GM12878 (cell line): ENCODE measurements around the gene C5orf52. TPM values are rescaled to one million over a fixed set of nuclear protein-coding genes. Genes with fewer than 3 reads are reported as not detected.

Experiments used
- ATAC-seq: fragments of 200-7000 bp; cut with Tn5 transposase; 3 replicates; pipeline ENCODE4 v1.9.1; 2020; ENCODE audit warnings: mild to moderate bottlenecking, moderate library complexity
- BruUV-seq: library from RNA; stranded (reverse); fragments of 400-500 nt; replicated peaks from 2 replicates; lab custom pipeline; 2021; lab: Mats Ljungman, UMichigan
- CTCF ChIA-PET: fragments of 300-600 bp; sonication (Branson Sonifier 250); formaldehyde crosslinking; extraction: SDS; loops from one replicate; lab custom pipeline; 2021; ENCODE audit warnings: inconsistent platforms; lab: Yijun Ruan, JAX
- POLR2A ChIA-PET: fragments of 350-600 bp; formaldehyde crosslinking; extraction: SDS; loops from one replicate; lab custom pipeline; 2021; ENCODE audit warnings: inconsistent platforms; lab: Charles Lee
- RAD21 ChIA-PET: fragments of 300-600 bp; sonication (Branson Sonifier 250); formaldehyde crosslinking; loops from one replicate; lab custom pipeline; 2023; ENCODE audit warnings: antibody characterized with exemption; ENCODE audit not compliant: unreplicated experiment; lab: Charles Lee
- SMC1A ChIA-PET: fragments of 300-600 bp; sonication (Branson Sonifier 250); formaldehyde crosslinking; loops from one replicate; lab custom pipeline; 2023; ENCODE audit not compliant: unreplicated experiment, uncharacterized antibody; lab: Charles Lee
- DNase-seq: peaks from one replicate; pipeline ENCODE4 v3.0.0-alpha.2; 2011; ENCODE audit warnings: low read depth, low spot score
- FAIRE-seq: peaks from 3 replicates; lab custom pipeline; 2011; peaks lifted over from hg19 to GRCh38; lab: Jason Lieb, UNC
- H2AFZ ChIP-seq: 2 replicates; pipeline ENCODE4 v1.6.0; 2011; ENCODE audit warnings: low read depth, low read length, control low read depth; ENCODE audit not compliant: control insufficient read depth
- H3K27ac ChIP-seq: 2 replicates; pipeline ENCODE4 v1.5.1; 2011; ENCODE audit warnings: control low read depth; ENCODE audit not compliant: control insufficient read depth, insufficient read depth
- H3K27me3 ChIP-seq, 2 experiments: replicated peaks in 1 of 2; 2 replicates each; pipeline versions ENCODE4 v1.6.0 to v1.6.1; 2011; ENCODE audit warnings: low read length in 1 of 2; ENCODE audit not compliant: control insufficient read depth in 2 of 2, insufficient read depth in 2 of 2
- H3K36me3 ChIP-seq, 2 experiments: 2 replicates each; pipeline ENCODE4 v1.5.1; 2011; ENCODE audit warnings: low read length in 1 of 2; ENCODE audit not compliant: control insufficient read depth in 2 of 2, insufficient read depth in 2 of 2
- H3K4me1 ChIP-seq: 2 replicates; pipeline ENCODE4 v1.6.1; 2011; ENCODE audit warnings: mild to moderate bottlenecking, low read length, moderate library complexity, mixed read lengths; ENCODE audit not compliant: control insufficient read depth, insufficient read depth
- H3K4me2 ChIP-seq: 2 replicates; pipeline ENCODE4 v1.6.0; 2011; ENCODE audit warnings: control low read depth; ENCODE audit not compliant: control insufficient read depth, insufficient read depth
- H3K4me3 ChIP-seq: fragments of 200-600 bp; sonication (generic); 2 replicates; pipeline ENCODE4 v1.5.1; 2016
- H3K79me2 ChIP-seq: 2 replicates; pipeline ENCODE4 v1.6.0; 2011; ENCODE audit warnings: low read length; ENCODE audit not compliant: control insufficient read depth, insufficient read depth
- H3K9ac ChIP-seq: 2 replicates; pipeline ENCODE4 v1.8.0; 2011; ENCODE audit warnings: low read length, control low read depth, mixed read lengths; ENCODE audit not compliant: control insufficient read depth, insufficient read depth
- H3K9me3 ChIP-seq: replicated peaks from 3 replicates; pipeline ENCODE4 v1.5.1; 2011; ENCODE audit warnings: mild to moderate bottlenecking, low read length; ENCODE audit not compliant: control insufficient read depth, insufficient read depth
- H4K20me1 ChIP-seq: 2 replicates; pipeline ENCODE4 v1.6.0; 2011; ENCODE audit not compliant: control insufficient read depth, insufficient read depth
- FOXM1 ChIP-seq: IDR thresholded peaks from 2 replicates; pipeline ENCODE4 v1.6.1; 2012; ENCODE audit warnings: low read depth, mild to moderate bottlenecking, inconsistent platforms, low read length, moderate library complexity
- KAT2A ChIP-seq: conservative IDR thresholded peaks from 2 replicates; pipeline ENCODE4 v1.6.1; 2011; ENCODE audit warnings: low read depth, low read length; ENCODE audit not compliant: control insufficient read depth
- PAX8 ChIP-seq: fragments of 450-650 bp; IDR thresholded peaks from 2 replicates; pipeline ENCODE4 v1.6.1; 2017; ENCODE audit warnings: mild to moderate bottlenecking, moderate library complexity
- PML ChIP-seq: IDR thresholded peaks from 2 replicates; pipeline ENCODE4 v1.6.1; 2012; ENCODE audit warnings: low read length, inconsistent platforms
- RFX5 ChIP-seq: IDR thresholded peaks from 2 replicates; pipeline ENCODE4 v1.6.1; 2011; ENCODE audit warnings: low read depth, low read length, improper control_type of control experiment
- SMC3 ChIP-seq: IDR thresholded peaks from 2 replicates; pipeline ENCODE4 v1.6.1; 2011; ENCODE audit warnings: low read length, improper control_type of control experiment, borderline replicate concordance
- SP1 ChIP-seq: IDR thresholded peaks from one replicate; pipeline ENCODE4 v1.6.1; 2011; ENCODE audit warnings: low read depth, low read length
- WGBS: methylation state at CpG from one replicate; pipeline ENCODE4 v1.1.6; 2016; ENCODE audit warnings: low lambda C conversion rate; ENCODE audit not compliant: insufficient replicate concordance, insufficient coverage; ENCODE audit errors: missing lambda C conversion rate; 5-methylcytosine and 5-hydroxymethylcytosine counted together
- in situ Hi-C: fragments of 300-500 bp; cut with MboI; formaldehyde crosslinking; loops from 9 replicates; pipeline ENCODE4 v1.14.3; 2018; ENCODE audit warnings: mixed read lengths
- intact Hi-C: fragments of 100-400 bp; cut with micrococcal nuclease; formaldehyde crosslinking; loops from one replicate; pipeline ENCODE4 v1.14.2; 2022; ENCODE audit not compliant: unreplicated experiment
- polyA plus RNA-seq, 11 experiments: library from polyadenylated mRNA; depleted of rRNA in 4 of 11; unstranded in 6 of 11; stranded (reverse) in 5 of 11; fragments of >200 nt; fragmentation: Nextera tagmentation in 4 of 11; fragmentation: Illumina TruSeq in 1 of 11; extraction: Ambion mirVana in 4 of 11; extraction: Trizol in 1 of 11; gene quantifications; 1 replicate in 1 of 11; 2 replicates in 10 of 11; pipeline versions ENCODE4 v1.2.1 to v1.2.3, GENCODE V29; 2011 to 2016; ENCODE audit warnings: inconsistent platforms in 2 of 11, missing spikeins in 2 of 11, low read depth in 1 of 11
- total RNA-seq, 4 experiments: library from RNA; depleted of rRNA in 3 of 4; stranded (reverse); fragments of >200 nt in 3 of 4; fragmentation: Illumina TruSeq in 1 of 4; extraction: Trizol in 1 of 4; gene quantifications; 2 replicates each; pipeline versions ENCODE4 v1.2.1 to v1.2.3, GENCODE V29; 2013 to 2021
- TF ChIP-seq, protein P1 (sequence below): fragments of 450-650 bp; IDR thresholded peaks from 2 replicates; pipeline ENCODE4 v1.6.1; 2018; ENCODE audit warnings: mild to moderate bottlenecking, low read depth, moderate library complexity; ENCODE audit not compliant: partially characterized antibody
- TF ChIP-seq, protein P2 (sequence below): fragments of 450-650 bp; IDR thresholded peaks from 2 replicates; pipeline ENCODE4 v1.6.1; 2018; ENCODE audit warnings: borderline replicate concordance, mild to moderate bottlenecking; ENCODE audit not compliant: partially characterized antibody
- TF ChIP-seq, protein P3 (sequence below): IDR thresholded peaks from 2 replicates; pipeline ENCODE4 v1.6.1; 2012; ENCODE audit warnings: low read depth, low read length, improper control_type of control experiment

The C5orf52 gene
- total and polyA plus RNA-seq, 10 of the 15 experiments (the other 5 are each of a cell fraction or from before 2014, with no cell fraction given), result not detected

DNA sequence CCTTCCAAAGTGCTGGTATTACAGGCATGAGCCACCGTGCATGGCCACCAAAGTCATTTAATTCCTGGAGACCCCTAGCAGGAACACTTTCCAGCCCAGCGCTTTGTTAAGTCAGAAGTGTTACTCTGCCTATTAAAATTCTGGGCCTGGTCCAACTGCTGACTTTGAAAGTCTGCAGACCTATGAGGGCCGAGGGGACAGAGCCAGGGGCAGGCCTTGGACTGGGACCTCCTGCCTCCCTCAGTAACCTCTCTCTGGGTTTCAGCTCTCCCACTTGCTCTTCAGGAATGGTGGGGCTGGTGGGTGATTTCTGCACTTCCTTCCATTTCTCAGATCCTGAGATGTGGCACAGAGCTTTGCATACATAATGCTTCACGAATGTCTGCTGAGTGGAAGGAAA lies 9.7 kb downstream of the C5orf52 start:
- Histone ChIP-seq H3K4me2 (no peak overlapping the region), H4K20me1 (no peaks in the 10 kb centered on the region), H2AFZ (no peak overlapping the region), H3K4me3 (no peak overlapping the region), H3K27me3 (no peaks in the 10 kb centered on the region; a peak in 1 of 4 replicates), H3K9me3 (no peaks in the 10 kb centered on the region), H3K79me2 (no peaks in the 10 kb centered on the region), H3K27ac (no peak overlapping the region), H3K36me3 (no peaks in the 10 kb centered on the region), H3K9ac (no peak overlapping the region), H3K4me1 (no peaks in the 10 kb centered on the region)
- SMC1A ChIA-PET, result interaction anchor here (1.2 kb wide), 1 partner anchor 211 kb away, joined by 3 read pairs; no protein-coding TSS in a partner anchor
- POLR2A ChIA-PET, result interaction anchor here (0.9 kb wide), 1 partner anchor 72 kb away, joined by 4 read pairs; no protein-coding TSS in a partner anchor
- RAD21 ChIA-PET, result interaction anchor here (1.5 kb wide), 1 partner anchor 38 kb away, joined by 4 read pairs; no protein-coding TSS in a partner anchor
- DNase-seq, result no peak
- CTCF ChIA-PET, result interaction anchor here (0.6 to 2.1 kb wide), 4 partner anchors 12 to 62 kb away, joined by 3 to 7 read pairs (median 4); no protein-coding TSS in a partner anchor
- no TSS peak for BruUV-seq
- intact Hi-C loops, result no loop called here
- TF ChIP-seq KAT2A (no peak), RFX5 (no peak), PAX8 (no peak), PML (no peak), SP1 (no peak), FOXM1 (no peak), SMC3 (no peak)
- TF ChIP-seq, protein P1, sequence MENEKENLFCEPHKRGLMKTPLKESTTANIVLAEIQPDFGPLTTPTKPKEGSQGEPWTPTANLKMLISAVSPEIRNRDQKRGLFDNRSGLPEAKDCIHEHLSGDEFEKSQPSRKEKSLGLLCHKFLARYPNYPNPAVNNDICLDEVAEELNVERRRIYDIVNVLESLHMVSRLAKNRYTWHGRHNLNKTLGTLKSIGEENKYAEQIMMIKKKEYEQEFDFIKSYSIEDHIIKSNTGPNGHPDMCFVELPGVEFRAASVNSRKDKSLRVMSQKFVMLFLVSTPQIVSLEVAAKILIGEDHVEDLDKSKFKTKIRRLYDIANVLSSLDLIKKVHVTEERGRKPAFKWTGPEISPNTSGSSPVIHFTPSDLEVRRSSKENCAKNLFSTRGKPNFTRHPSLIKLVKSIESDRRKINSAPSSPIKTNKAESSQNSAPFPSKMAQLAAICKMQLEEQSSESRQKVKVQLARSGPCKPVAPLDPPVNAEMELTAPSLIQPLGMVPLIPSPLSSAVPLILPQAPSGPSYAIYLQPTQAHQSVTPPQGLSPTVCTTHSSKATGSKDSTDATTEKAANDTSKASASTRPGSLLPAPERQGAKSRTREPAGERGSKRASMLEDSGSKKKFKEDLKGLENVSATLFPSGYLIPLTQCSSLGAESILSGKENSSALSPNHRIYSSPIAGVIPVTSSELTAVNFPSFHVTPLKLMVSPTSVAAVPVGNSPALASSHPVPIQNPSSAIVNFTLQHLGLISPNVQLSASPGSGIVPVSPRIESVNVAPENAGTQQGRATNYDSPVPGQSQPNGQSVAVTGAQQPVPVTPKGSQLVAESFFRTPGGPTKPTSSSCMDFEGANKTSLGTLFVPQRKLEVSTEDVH, result no peak
- TF ChIP-seq, protein P2, sequence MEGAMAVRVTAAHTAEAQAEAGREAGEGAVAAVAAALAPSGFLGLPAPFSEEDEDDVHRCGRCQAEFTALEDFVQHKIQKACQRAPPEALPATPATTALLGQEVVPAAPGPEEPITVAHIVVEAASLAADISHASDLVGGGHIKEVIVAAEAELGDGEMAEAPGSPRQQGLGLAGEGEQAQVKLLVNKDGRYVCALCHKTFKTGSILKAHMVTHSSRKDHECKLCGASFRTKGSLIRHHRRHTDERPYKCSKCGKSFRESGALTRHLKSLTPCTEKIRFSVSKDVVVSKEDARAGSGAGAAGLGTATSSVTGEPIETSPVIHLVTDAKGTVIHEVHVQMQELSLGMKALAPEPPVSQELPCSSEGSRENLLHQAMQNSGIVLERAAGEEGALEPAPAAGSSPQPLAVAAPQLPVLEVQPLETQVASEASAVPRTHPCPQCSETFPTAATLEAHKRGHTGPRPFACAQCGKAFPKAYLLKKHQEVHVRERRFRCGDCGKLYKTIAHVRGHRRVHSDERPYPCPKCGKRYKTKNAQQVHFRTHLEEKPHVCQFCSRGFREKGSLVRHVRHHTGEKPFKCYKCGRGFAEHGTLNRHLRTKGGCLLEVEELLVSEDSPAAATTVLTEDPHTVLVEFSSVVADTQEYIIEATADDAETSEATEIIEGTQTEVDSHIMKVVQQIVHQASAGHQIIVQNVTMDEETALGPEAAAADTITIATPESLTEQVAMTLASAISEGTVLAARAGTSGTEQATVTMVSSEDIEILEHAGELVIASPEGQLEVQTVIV, result no peak
- TF ChIP-seq, protein P3, sequence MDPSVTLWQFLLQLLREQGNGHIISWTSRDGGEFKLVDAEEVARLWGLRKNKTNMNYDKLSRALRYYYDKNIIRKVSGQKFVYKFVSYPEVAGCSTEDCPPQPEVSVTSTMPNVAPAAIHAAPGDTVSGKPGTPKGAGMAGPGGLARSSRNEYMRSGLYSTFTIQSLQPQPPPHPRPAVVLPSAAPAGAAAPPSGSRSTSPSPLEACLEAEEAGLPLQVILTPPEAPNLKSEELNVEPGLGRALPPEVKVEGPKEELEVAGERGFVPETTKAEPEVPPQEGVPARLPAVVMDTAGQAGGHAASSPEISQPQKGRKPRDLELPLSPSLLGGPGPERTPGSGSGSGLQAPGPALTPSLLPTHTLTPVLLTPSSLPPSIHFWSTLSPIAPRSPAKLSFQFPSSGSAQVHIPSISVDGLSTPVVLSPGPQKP, result no peak
- in situ Hi-C loops, result no loop called here
- WGBS, result 32% methylated on average over 4 of the region's 4 CpGs
- ATAC-seq, result no peak
- no peak for FAIRE-seq
